ENCODE data around the gene P2RY2.
A peak's percentile ranks its signal among the peaks of the same experiment; 100 is the strongest.
"Not testable (repeated sequence)": the region's sequence is repeated elsewhere in the genome, so short reads cannot be mapped to it uniquely, and the experiment has no call there.

Gene P2RY2

DNA sequence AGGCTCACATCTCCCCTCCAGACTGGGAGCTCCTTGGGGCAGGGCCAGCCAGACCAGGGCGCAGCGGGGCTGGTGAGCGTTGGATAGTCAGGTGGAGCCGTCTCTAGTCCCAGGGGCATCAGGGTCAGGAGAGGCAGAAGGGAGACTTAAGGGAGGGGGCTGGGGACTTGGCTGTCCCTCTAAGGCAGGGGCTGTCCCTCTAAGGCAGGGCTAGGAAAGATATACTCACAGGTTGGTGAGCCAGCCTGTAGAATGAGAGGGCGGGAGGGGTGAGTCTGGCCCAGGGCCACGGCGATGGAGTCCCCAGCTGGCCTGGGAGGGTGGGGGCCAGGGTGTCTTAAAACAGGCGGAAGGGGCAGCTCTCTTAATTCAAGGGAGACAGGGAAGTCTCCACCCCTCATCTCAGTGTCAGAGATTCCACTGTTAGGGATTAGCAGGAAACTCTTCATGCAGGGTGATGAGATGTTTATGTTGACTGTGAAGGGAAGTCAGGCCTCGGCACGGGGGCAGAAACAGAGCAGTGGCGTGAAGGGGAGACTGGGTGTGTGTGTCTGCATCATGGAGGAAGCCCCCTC lies 11.3 kb downstream of the P2RY2 start:
- DNase-seq = no peak

DNA sequence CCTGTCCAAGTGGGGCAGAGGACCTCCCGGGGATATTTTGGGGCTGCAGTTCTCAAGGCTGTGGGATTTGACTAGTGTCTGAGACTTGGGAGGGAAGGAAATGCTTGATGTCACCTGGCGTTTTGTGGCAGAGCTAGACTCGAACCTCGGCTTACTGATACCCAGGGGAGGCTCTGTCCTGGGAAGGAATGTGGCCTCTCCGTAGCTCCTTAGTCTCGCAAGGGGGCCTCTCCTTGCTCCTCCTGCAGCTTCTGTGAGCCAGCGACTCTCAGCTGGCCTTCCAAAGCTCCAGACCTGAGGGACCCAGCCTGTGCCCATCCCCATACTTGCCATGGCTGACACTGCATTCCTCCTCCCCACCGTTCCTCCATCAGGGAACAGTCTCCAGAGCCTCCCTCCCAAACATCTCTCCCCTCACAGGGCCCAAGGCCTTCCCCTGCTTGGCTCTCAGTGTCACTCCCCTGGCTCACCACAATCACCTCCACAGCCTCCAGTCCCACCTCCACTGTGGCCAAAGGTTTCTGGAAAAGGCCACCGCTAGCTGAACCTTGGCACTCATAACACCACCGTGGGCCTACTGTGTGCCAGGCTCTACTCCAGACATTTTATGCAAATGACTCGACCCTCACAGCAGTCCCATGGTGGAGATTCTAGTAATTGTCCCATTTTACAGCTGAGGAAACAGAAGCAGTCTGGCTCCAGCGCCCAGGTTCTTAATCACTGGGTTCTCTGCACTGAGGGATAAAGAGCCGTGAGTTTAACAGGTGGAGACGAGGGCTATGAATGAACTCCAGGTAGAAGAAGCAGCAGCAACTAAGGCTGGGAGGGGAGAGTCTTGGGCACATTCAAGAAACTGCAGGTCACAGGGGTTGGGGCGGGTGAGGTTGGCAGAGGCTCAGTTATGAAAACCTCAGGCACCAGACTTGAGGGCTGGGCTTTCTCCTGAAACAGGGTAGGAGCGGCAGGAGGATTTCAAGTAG lies 12.1 kb downstream of the P2RY2 start:
- no peak for DNase-seq

DNA sequence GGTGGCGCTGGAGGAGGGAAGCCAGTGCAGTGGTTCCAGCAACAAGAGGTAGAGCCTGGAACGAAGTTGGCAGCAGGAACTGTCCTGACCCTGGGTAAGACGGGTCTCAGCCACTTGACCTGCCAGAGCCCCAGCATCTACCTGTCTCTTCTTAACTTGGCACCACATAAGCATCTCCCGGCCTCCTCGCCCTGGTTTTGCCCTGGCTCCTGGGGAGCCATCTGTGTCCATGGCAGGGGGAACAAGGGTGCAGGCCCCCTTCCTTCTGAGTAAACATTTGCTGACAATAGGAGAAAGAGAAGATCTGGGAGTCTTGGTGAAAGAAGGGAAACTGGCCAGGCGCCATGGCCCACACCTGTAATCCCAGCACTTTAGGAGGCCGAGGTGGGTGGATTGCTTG lies 12.8 kb downstream of the P2RY2 start:
- DNase-seq = no peak

DNA sequence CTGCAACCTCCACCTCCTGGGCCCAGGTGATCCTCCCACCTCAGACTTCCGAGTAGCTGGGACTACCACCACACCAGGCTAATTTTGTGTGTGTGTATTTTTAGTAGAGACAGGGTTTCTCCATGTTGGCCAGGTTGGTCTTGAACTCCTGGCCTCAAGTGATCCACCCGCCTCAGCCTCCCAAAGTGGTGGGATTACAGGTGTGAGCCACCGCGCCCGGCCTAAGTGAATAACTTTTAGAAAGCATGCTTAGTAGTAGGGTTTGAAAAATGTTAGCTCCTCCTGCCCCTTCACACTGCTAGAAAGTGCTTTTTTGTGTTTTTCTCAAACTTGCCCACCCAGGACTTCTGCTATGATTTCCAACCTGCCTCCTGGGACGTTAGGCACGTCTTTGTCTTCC lies 14.4 kb downstream of the P2RY2 start:
- DNase-seq = not testable (repeated sequence)

GRCh38 chr11:73233211-73233610 lies 15.1 kb downstream of the P2RY2 start:
- no peak for DNase-seq

GRCh38 chr11:73233692-73234470 lies 15.8 kb downstream of the P2RY2 start:
- DNase-seq = no peak

GRCh38 chr11:73234471-73235181 lies 16.5 kb downstream of the P2RY2 start:
- DNase-seq = no peak

DNA sequence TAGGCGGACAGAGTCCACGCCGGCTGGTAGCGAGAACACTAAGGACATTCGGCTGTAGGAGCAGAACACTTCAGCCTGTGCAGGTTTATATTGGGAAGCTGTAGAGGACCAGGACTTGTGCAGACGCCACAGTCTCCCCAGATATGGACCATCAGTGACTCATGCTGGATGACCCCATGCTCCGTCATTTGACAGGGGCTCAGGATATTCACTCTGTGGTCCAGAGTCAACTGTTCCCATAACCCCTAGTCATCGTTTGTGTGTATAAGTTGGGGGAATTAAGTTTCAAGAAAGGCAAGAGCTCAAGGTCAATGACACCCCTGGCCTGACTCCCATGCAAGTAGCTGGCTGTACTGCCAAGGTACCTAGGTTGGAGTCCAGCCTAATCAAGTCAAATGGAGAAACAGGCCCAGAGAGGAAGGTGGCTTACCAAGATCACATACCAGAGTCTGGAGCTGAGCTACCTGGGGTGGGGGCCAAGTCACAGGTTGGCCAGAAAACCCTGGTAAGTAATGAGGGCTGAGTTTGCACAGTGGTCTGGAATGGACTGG lies 17.2 kb downstream of the P2RY2 start:
- DNase-seq = no peak

DNA sequence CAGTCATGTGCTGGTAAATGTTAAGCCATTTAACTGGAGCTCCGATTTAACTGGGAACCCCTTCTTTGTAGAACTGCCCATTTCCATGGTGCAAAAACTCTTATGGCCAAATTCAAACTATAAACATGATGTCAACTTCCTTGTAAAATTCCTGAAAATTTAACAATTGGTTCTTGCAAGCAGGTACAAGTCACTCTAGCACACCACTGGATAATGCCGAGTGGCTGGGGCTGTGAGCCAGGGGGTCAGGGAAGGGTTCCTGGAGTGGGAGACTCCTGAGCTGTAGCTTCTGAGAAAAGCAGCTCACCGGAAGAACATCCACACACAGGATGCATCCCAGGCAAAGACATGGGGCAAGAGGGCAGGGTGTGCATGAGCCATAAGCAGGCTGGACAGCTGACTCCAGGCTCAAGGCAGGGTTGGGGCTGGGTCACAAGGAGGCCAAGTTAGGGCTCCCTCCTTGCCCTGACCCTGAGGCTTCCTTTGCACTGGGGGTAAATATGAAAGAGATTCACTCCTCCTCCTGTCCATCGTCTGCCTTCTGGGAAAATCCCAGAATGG lies 18.2 kb downstream of the P2RY2 start:
- DNase-seq = no peak

- DNase-seq = peak; percentile 62
Observed at GRCh38 chr11:73236854-73237253, 18.8 kb downstream of the P2RY2 start.

GRCh38 chr11:73237471-73238290 lies 19.6 kb downstream of the P2RY2 start:
- DNase-seq = no peak

DNA sequence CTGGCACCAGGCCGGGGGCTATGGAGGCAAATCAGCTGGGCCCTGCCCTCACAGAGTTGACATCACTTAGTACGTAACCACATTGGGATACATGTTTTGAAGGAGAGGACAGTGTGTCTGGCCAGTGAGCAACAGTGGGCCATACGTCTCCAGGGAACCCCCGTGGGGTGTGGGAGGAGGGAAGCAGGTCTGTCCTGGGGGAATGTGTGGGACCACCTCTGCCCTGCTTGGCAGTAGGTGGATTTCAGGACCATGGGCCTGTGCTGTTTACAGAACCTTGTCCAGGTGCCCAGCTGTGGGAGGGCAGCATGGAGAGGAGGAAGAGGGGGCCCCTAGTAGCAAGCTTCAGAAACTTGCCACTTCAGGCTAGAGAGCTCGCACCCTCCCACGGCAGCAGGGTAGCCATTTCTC lies 21.0 kb downstream of the P2RY2 start:
- DNase-seq = no peak

DNA sequence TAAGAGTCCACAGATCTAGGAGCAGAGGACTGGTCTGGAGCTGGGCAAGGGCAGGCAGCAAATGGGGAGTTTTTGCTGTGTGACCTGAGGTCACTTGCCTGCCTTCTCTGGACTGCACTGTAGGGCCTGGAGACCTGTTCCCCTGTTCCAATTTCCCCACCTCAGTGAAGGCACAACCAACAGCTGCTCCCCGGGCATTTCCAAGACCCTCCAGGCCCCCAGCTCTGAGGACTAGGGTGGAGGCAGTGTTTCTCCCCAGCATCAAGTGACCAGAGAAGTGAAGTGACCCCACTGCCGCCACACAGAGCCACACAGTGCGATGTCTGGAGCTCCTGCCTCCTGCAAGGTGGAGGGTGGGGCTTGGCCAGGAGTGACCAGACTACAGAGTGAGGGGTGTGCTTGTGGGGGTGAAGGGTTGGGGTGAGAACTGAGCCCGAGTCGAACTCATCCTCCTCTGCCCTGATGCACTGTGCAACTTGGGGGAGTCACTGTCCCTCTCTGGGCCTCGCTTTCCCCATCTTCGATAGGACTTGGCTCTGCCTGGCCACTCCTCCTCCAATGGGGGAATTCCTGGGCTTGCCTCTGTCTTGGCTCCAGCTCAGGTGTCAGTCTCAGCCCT lies 21.6 kb downstream of the P2RY2 start:
- DNase-seq = no peak

GRCh38 chr11:73240190-73240781 lies 22.2 kb downstream of the P2RY2 start:
- DNase-seq = no peak

- DNase-seq = no peak
Observed at GRCh38 chr11:73241300-73241699, 23.2 kb downstream of the P2RY2 start.

GRCh38 chr11:73242251-73243092 lies 24.4 kb downstream of the P2RY2 start:
- DNase-seq = peak; percentile 63

DNA sequence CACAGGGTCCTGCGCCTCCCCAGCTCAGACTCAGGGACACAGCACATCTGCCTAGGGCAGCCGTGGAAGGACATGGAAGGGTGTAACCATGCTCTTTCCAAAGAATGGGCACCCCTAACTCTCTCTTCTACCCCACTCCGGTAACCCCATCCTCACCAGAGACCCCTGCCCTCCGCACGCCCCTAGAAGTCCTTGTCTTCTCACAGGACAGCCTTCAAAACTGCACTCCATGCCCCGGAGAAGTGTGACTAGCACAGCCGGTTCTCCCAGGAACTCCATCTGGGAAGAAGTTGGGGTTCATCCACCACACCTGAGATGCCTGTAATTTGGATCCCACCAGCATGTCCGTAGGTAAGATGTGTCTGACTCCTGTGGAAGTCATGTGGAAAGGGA lies 25.0 kb downstream of the P2RY2 start:
- no peak for DNase-seq

DNA sequence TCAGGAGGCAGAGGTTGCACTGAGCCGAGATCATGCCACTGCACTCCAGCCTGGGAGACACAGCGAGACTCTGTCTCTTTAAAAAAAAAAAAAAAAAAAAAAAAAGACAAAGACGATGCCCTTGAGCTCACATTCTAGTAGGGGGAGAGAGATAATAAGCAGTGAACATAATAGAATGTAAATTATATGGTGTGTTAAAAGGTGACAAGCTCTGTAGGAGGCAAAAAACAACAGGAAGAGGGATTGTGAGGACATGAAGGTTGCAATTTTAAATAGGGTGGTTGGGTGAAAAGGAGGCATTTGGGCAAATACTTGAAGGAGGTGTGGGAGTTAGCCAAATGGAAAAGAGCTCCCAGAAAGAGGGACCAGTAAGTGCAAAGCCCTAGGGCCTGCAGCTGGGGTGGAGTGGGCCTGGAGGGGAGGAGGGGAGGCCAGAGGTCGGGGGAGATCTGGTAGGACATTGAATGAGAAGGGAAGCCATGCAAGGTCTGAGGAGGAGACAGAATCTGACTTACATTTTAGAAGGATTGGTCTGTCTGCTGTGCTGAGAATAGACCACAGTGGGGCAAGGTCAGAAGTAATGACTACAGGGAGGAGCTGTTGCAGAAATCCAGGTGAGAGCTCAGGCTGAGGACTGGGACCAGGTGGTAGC lies 26.6 kb downstream of the P2RY2 start:
- DNase-seq = no peak

DNA sequence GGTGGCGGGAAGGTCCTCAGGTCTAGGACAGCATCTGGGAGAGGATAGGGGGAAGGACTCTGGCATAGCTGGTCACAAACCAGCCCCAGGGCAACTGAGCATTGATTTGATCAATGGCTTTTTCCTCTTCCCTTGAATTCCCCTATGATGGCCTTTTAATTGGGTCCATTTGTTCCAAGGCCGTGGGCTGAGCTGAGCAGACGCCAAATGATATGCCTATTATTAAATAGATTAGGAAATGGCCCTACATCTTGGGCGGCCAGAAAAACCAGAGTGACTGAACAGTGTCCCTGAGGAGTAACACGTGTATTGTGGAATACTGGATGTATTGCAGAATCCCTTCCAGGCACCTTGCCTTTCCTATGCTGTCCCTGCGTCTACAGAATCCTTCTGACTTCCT lies 27.4 kb downstream of the P2RY2 start:
- no peak for DNase-seq
